Heart right ventricle (tissue), 16 donors: ENCODE results near the gene A2M. TPM values are rescaled to one million over a fixed set of nuclear protein-coding genes. Genes with fewer than 3 reads are reported as not detected.

Experiments
- ATAC-seq, 8 donors: fragments of 200-7000 bp; cut with Tn5 transposase; one replicate each; pipeline ENCODE4 v1.9.1; 2020; ENCODE audit warnings: mild to moderate bottlenecking in 8 of 8, moderate library complexity in 8 of 8, moderate number of reproducible peaks in 1 of 8
- DNase-seq, 2 donors: peaks; one replicate each; pipeline ENCODE4 v3.0.0-alpha.2; 2020
- H3K27ac ChIP-seq, 10 donors: fragments of 200-600 bp; sonication (generic) in 2 of 10; one replicate each; pipeline versions ENCODE4 v1.5.0 to v1.8.0; 2020 to 2022; ENCODE audit warnings: mild to moderate bottlenecking in 3 of 10
- H3K27me3 ChIP-seq, 7 donors: fragments of 200-600 bp; one replicate each; pipeline ENCODE4 v1.8.0; 2021 to 2022; ENCODE audit warnings: mild to moderate bottlenecking in 2 of 7
- H3K36me3 ChIP-seq, 9 donors: fragments of 200-600 bp; sonication (generic) in 1 of 9; one replicate each; pipeline versions ENCODE4 v1.5.0 to v1.8.0; 2020 to 2022; ENCODE audit warnings: mild to moderate bottlenecking in 2 of 9
- H3K4me1 ChIP-seq, 9 donors: fragments of 200-600 bp; sonication (generic) in 1 of 9; one replicate each; pipeline versions ENCODE4 v1.5.0 to v1.8.0; 2020 to 2022; ENCODE audit warnings: mild to moderate bottlenecking in 4 of 9
- H3K4me3 ChIP-seq, 10 donors: fragments of 200-600 bp; sonication (generic) in 2 of 10; one replicate each; pipeline versions ENCODE4 v1.5.0 to v1.8.0; 2020 to 2022; ENCODE audit warnings: mild to moderate bottlenecking in 7 of 10, moderate library complexity in 2 of 10
- H3K9me3 ChIP-seq, 11 donors: fragments of 200-600 bp in 10 of 11; sonication (generic) in 2 of 11; one replicate each; pipeline versions ENCODE4 v1.5.0 to v1.8.0; 2013 to 2022; ENCODE audit warnings: mild to moderate bottlenecking in 2 of 11, control low read depth in 1 of 11, moderate library complexity in 1 of 11
- CTCF ChIP-seq, 9 donors: fragments of 200-600 bp; sonication (generic) in 2 of 9; IDR thresholded peaks; one replicate each; pipeline versions ENCODE4 v1.5.0 to v1.8.0; 2021 to 2022; ENCODE audit warnings: antibody characterized with exemption in 9 of 9, mild to moderate bottlenecking in 5 of 9, moderate library complexity in 1 of 9
- WGBS, 2 donors: extraction: QIAGEN DNeasy Blood & Tissue Kit; methylation state at CpG; one replicate each; pipeline ENCODE4 v1.1.7; 2013; ENCODE audit warnings: inconsistent platforms in 1 of 2; 5-methylcytosine and 5-hydroxymethylcytosine counted together
- intact Hi-C, 10 donors: fragments of 100-400 bp; cut with DNase I; formaldehyde crosslinking; loops; one replicate each; pipeline versions ENCODE4 v1.11.1 to v1.14.2; 2022
- long read RNA-seq, 3 donors: library from polyadenylated mRNA; unstranded; transcript quantifications; one replicate each; pipeline ENCODE4 v2.0.0, GENCODE V29; 2020 to 2021
- polyA plus RNA-seq, 2 donors: library from polyadenylated mRNA; stranded (reverse); fragments of 200-250 nt; gene quantifications; one replicate each; pipeline ENCODE4 v1.2.3, GENCODE V29; 2013
- total RNA-seq, 10 donors: library from RNA; stranded (reverse); fragmentation: NEBNext Ultra II Directional in 3 of 10; extraction: Animal tissue kit (Norgen Biotek cat#: 25700) in 3 of 10; gene quantifications; one replicate each; pipeline versions ENCODE4 v1.2.1 to v1.2.4, GENCODE V29; 2021 to 2023
- donor health status: Arrhythmogenic right ventricular cardiomyopathy.
- donor health status: ischemic (EF 13 %, LVEDD 7.1; RV severe dilation, severe dysfunction).
- donor health status: healthy with polysubstance abuse.
- donor health status: DM: no; HTN: yes; CAD: no.
- donor health status: DM: no; HTN: no; CAD: no.
- donor health status: ischemic (EF 25% LVEDD 6.9; RV normal size, moderate dysfunction).
- donor health status: ischemic (EF 25% LVEDD 5.7; RV mildly dilated, moderate dysfunction).
- donor health status: healthy.
- donor health status: DM: yes; HTN: yes; CAD: no.
- donor health status: Ischemic cardiomyopathy.
- donor health status: ischemic (EF 35%, LVEDD 5.7; RV mildly dilated, moderate dysfunction).
- donor health status: nonischemic (EF 11% LVEDD 7.7; RV severe dilation, severe dysfunction).
- donor health status: DM: yes; HTN: yes; CAD: no.
- donor health status: PGD.
- donor health status: ischemic (EF 29% LVEDD 5.4; RV normal size, mild dysfunction).
- donor health status: nonischemic (EF 23%, LVEDD 6.1; RV moderate dilation, normal function).

Gene A2M
- total RNA-seq (1,000 to 10,000 TPM in 1 of 10 donors, 100 to 1,000 TPM in 9; 296 to 1,678 (median 530) TPM), polyA plus RNA-seq (100 to 1,000 TPM; 194 to 244 TPM)
- long read RNA-seq, donor 1, full-length matches to known transcripts = 431 of 696 reads
- long read RNA-seq, donor 1, partial matches to known transcripts = 224 of 696 reads
- long read RNA-seq, donor 1, other reads (novel, unspliced or antisense) = 41 of 696 reads
- long read RNA-seq, donor 2, full-length matches to known transcripts = 530 of 865 reads
- long read RNA-seq, donor 2, partial matches to known transcripts = 288 of 865 reads
- long read RNA-seq, donor 2, other reads (novel, unspliced or antisense) = 47 of 865 reads
- long read RNA-seq, donor 3, full-length matches to known transcripts = 902 of 1,896 reads
- long read RNA-seq, donor 3, partial matches to known transcripts = 862 of 1,896 reads
- long read RNA-seq, donor 3, other reads (novel, unspliced or antisense) = 132 of 1,896 reads

GRCh38 chr12:9115731-9116559 lies at the start of gene A2M:
Gene A2M (minus strand): TSS chr12:9115919. CDS start chr12:9115849, 70 bp downstream.
- H3K4me1 ChIP-seq = peaks cover 8 to 77% (median 50%) of the 10 kb centered on the region in 9 donors
- ATAC-seq (peak; percentile 88 to 96 (median 95)), DNase-seq (peak in 1 of 2 donors; percentile 79)
- H3K27me3 ChIP-seq = no peaks in the 10 kb centered on the region
- intact Hi-C loops = loop anchor here in 5 of 10 donors (2.0 to 10.0 kb wide), 7 partner anchors 46 to 169 kb away; no protein-coding TSS in a partner anchor
- H3K36me3 ChIP-seq = peaks cover 0 to 30% (median 13%) of the 10 kb centered on the region in 9 donors
- WGBS, 2 donors = 7 to 10% methylated on average over 9 of the region's 9 CpGs
- TF ChIP-seq CTCF (IDR thresholded peaks at IDR 0.05) = peak in 1 of 9 donors; percentile 3
- peak within 1 kb of the TSS; percentile 26 to 72 (median 64) for H3K4me3 ChIP-seq
- no peaks in the 10 kb centered on the region for H3K9me3 ChIP-seq
- H3K27ac ChIP-seq = peak within 1 kb of the TSS; percentile 51 to 94 (median 86)

- DNase-seq (peak in 1 of 2 donors; percentile 60), ATAC-seq (peak; percentile 81 to 93 (median 88))
- no peaks in the 10 kb centered on the region for H3K9me3 ChIP-seq
- H3K4me3 ChIP-seq = no peak overlapping the region
- no peak for TF ChIP-seq CTCF (IDR thresholded peaks at IDR 0.05)
- intact Hi-C loops = loop anchor here in 3 of 10 donors (2.0 to 5.0 kb wide), 4 partner anchors 46 to 79 kb away; partner anchors contain the start of gene A2M (in 1 of the 3)
- H3K27ac ChIP-seq = peak overlapping the region in 9 of 10 donors; percentile 15 to 82 (median 72)
- peaks cover 0 to 44% (median 11%) of the 10 kb centered on the region in 9 donors for H3K4me1 ChIP-seq
- WGBS, 2 donors = 58 to 59% methylated on average over 5 of the region's 5 CpGs
- H3K27me3 ChIP-seq = no peaks in the 10 kb centered on the region
- H3K36me3 ChIP-seq = peaks cover 0 to 9% (median 0%) of the 10 kb centered on the region in 9 donors
Observed at GRCh38 chr12:9163392-9163791, 47.7 kb upstream of the A2M start.

GRCh38 chr12:9156119-9156518 lies 40.4 kb upstream of the A2M start:
- ATAC-seq (no peak), DNase-seq (no peak)
- H3K4me3 ChIP-seq = no peak overlapping the region
- no peak for TF ChIP-seq CTCF (IDR thresholded peaks at IDR 0.05)
- H3K36me3 ChIP-seq = peaks cover 0 to 15% (median 0%) of the 10 kb centered on the region in 9 donors
- peaks cover 0 to 5% (median 0%) of the 10 kb centered on the region in 11 donors for H3K9me3 ChIP-seq
- intact Hi-C loops = no loop called here
- WGBS, 2 donors = 88 to 89% methylated on average over 4 of the region's 4 CpGs
- H3K27ac ChIP-seq = no peak overlapping the region
- no peaks in the 10 kb centered on the region for H3K4me1 ChIP-seq
- H3K27me3 ChIP-seq = no peaks in the 10 kb centered on the region

GRCh38 chr12:9149372-9149771 lies 33.7 kb upstream of the A2M start:
- intact Hi-C loops = no loop called here
- Histone ChIP-seq H3K9me3 (peaks cover 0 to 27% (median 7%) of the 10 kb centered on the region in 11 donors), H3K27ac (no peak overlapping the region), H3K36me3 (no peaks in the 10 kb centered on the region), H3K27me3 (no peaks in the 10 kb centered on the region), H3K4me1 (no peaks in the 10 kb centered on the region), H3K4me3 (no peak overlapping the region)
- DNase-seq (no peak), ATAC-seq (no peak)
- no peak for TF ChIP-seq CTCF (IDR thresholded peaks at IDR 0.05)
- WGBS, 2 donors = 74 to 79% methylated on average over 6 of the region's 6 CpGs
